Hematopoietic multipotent progenitor cell treated with erythropoietin and hydrocortisone succinate and interleukin-3 and kit ligand, for 8 days (in vitro differentiated cells): ENCODE data around the gene ATCAY.

Source experiments
- DNase-seq: peaks from one replicate; pipeline ENCODE4 v3.0.0-alpha.2; 2015

The ATCAY gene

GRCh38 chr19:3970808-3971598 lies 90.5 kb downstream of the ATCAY start, which contains the start of gene DAPK3:
Gene DAPK3, minus strand, starts transcription at chr19:3971099. Its CDS starts 1,364 bp downstream, at chr19:3969735.
- peak; percentile 97 for DNase-seq

DNA sequence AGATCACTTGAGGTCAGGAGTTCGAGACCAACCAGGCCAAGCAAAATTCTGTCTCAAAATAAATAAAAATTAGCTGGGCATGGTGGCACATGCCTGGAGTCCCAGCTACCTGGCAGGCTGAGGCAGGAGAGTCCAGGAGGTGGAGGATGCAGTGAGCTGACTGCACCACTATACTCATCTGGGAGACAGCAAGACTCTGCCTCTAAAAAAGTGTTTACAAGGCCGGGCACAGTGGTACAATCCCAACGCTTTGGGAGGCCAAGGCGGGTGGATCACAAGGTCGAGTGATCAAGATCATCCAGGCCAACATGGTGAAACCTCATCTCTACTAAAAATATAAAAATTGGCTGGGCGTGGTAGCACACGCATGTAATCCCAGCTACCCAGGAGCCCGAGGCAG lies 94.7 kb downstream of the ATCAY start:
- DNase-seq: no peak

DNA sequence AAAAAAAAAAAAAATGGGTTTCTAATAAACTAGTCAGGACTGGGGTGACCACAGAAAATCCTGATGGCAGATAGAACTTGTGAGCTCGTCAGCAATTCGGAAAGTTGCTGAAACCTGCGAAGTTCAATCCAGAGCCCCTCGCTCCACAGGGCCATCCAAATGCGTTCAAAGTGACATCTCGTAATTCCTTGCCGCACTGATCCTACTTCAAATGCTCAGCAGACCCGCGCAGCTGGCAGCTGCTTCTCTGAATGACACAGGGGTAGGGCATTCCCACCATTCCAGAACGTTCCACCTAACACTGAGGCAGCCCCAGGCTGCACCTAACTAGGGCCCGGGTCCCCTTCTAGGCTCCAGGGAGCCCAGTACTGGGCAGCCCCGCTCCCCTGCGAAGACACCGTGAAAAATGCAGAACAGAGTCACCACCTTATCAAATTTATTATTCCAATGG lies 95.2 kb downstream of the ATCAY start:
- DNase-seq: no peak

DNA sequence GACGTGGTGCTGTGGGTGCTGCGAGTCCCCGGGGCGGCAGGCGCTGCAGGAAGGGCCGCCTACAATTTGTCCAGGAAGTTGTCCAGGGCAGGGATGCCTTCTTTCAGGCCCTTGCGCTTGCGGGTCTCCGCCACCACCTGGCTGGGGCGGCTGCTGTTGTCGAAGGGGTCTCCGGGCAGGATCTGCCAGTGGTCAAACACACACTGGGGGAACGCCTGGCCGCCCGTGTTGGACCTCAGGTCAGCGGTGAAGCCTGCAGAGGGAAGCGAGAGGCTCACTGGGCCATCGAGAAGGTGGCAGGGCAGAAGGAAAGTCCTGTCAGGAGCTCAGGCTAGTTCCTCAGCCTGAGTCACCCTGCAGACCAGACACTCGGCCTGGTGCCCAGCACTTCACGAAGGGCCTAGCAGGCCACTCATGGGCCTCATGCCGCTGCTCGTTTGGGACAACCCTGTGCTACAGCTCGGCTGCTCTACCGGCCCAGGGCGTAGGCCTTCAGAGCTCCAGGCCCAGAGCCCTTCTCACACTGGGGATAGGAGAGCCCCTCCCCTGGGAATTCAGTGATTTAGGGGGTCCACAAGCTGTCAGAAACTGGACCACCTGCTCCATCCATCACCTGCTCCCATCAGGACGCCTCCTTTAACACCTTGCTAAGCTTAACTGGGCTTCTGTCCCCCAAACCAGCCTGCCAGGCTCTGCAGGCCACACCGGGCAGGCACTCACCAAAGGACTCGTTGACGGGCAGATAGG lies 96.2 kb downstream of the ATCAY start:
- no peak for DNase-seq
